H1 (cell line): Measurements from ENCODE around the gene NASP. TPM values are rescaled to one million over a fixed set of nuclear protein-coding genes. Genes with fewer than 3 reads are reported as not detected.

ENCODE experiments used
- BCL11A ChIP-seq, 2 experiments: IDR thresholded peaks; one replicate each; pipeline ENCODE4 v1.6.1; 2011; ENCODE audit warnings: low read depth in 2 of 2, low read length in 2 of 2, mild to moderate bottlenecking in 2 of 2
- EGR1 ChIP-seq: IDR thresholded peaks from 2 replicates; pipeline ENCODE4 v1.6.1; 2011; ENCODE audit warnings: low read depth, low read length, borderline replicate concordance
- POLR2AphosphoS5 ChIP-seq: IDR thresholded peaks from 2 replicates; pipeline ENCODE4 v1.6.1; 2011; ENCODE audit warnings: low read depth, low read length
- RFX5 ChIP-seq: IDR thresholded peaks from 2 replicates; pipeline ENCODE4 v1.6.1; 2011; ENCODE audit warnings: low read depth, low read length, improper control_type of control experiment, borderline replicate concordance
- RXRA ChIP-seq: IDR thresholded peaks from 2 replicates; pipeline ENCODE4 v1.6.1; 2011; ENCODE audit warnings: low read depth, mild to moderate bottlenecking, low read length, moderate library complexity; ENCODE audit not compliant: insufficient read depth
- SIN3A ChIP-seq, 2 experiments: IDR thresholded peaks in 1 of 2; conservative IDR thresholded peaks in 1 of 2; 2 replicates each; pipeline ENCODE4 v1.6.1; 2011 to 2012; ENCODE audit warnings: low read length in 2 of 2, improper control_type of control experiment in 1 of 2, low read depth in 1 of 2, mild to moderate bottlenecking in 1 of 2
- polyA plus RNA-seq, 7 experiments: library from polyadenylated mRNA; depleted of rRNA in 3 of 7; stranded (reverse) in 5 of 7; unstranded in 2 of 7; fragments of >200 nt in 5 of 7; fragments of 200-250 nt in 2 of 7; gene quantifications; 1 replicate in 5 of 7; 2 replicates in 1 of 7; 4 replicates in 1 of 7; pipeline versions ENCODE4 v1.2.1 to v1.2.3, GENCODE V29; 2011 to 2013; ENCODE audit warnings: missing spikeins in 2 of 7, mixed read lengths in 2 of 7
- total RNA-seq: library from RNA; stranded (reverse); fragmentation: NEBNext Ultra II Directional; extraction: Animal tissue kit (Norgen Biotek cat#: 25700); gene quantifications from 2 replicates; pipeline ENCODE4 v1.2.1, GENCODE V29; 2021
- TF ChIP-seq, protein P1 (sequence below): IDR thresholded peaks from 2 replicates; pipeline ENCODE4 v1.6.1; 2012; ENCODE audit warnings: low read length, inconsistent platforms
- TF ChIP-seq, protein P2 (sequence below): IDR thresholded peaks from 2 replicates; pipeline ENCODE4 v1.6.1; 2012; ENCODE audit warnings: inconsistent platforms
- TF ChIP-seq, protein P3 (sequence below): IDR thresholded peaks from 2 replicates; pipeline ENCODE4 v1.6.1; 2011; ENCODE audit warnings: low read length, improper control_type of control experiment

Gene NASP
- total and polyA plus RNA-seq, 2 of the 8 experiments (the other 6 are each of a cell fraction or from before 2014, with no cell fraction given) = 263 to 647 TPM

DNA sequence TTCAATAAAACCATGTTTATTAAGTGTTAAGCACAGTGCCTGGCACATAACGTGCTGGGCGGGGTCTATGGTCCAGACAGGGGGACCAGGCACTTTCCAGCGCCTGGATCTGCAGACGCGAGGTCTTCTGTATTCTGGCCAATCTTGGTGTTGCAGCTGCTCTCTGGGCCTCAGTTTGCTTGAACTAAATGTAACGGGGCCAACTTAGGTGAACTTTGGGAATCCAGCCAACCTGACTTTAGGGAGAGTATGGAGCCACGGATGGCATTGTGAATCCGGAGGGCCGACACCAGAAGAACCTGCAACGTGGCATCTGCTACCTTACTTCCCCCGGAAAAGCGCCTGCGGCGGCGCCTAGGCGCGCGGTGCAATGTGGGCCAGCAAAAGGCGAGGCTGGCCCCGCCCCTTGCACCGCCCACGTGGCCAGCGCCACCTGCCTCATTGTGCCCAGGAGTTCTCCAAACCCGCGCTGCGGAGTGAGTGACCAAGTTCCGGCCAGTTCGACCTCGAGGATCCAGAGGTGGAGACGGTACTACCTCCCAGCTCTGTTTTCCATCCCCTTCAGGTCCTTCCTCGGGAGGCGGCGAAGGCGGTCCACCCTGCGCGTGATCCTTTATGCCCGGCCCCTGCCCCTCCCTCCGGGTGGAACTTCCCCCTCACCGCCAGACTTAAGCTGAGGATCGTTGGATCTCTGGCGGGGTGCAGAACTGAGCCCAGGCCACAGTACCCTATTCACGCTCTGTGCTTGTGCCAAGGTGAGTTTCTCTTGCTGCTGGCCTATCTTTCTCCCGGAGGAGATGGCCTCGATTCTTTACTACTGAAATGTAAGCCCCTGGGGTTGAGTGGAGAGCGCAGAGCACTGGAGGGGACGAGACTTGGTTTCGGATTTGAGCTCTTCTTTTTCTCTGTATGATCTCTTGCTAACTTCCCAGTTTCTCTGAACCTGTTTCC, 33.2 kb upstream of the NASP start, which contains the start of gene AKR1A1 (continued):
- TF ChIP-seq, protein P1, sequence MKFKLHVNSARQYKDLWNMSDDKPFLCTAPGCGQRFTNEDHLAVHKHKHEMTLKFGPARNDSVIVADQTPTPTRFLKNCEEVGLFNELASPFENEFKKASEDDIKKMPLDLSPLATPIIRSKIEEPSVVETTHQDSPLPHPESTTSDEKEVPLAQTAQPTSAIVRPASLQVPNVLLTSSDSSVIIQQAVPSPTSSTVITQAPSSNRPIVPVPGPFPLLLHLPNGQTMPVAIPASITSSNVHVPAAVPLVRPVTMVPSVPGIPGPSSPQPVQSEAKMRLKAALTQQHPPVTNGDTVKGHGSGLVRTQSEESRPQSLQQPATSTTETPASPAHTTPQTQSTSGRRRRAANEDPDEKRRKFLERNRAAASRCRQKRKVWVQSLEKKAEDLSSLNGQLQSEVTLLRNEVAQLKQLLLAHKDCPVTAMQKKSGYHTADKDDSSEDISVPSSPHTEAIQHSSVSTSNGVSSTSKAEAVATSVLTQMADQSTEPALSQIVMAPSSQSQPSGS = peak; percentile 39; the same call in 1 of the 2 replicates
- no peak for TF ChIP-seq EGR1
- TF ChIP-seq RXRA = no peak
- TF ChIP-seq BCL11A (IDR thresholded peaks at IDR 0.05; ENCODE audit: low read depth in 2 of 2, low read length in 2 of 2) = no peak
- TF ChIP-seq, protein P2, sequence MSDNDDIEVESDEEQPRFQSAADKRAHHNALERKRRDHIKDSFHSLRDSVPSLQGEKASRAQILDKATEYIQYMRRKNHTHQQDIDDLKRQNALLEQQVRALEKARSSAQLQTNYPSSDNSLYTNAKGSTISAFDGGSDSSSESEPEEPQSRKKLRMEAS = peak; percentile 99
- TF ChIP-seq POLR2AphosphoS5 = peak; percentile 99
- TF ChIP-seq RFX5 = no peak
- TF ChIP-seq, protein P3, sequence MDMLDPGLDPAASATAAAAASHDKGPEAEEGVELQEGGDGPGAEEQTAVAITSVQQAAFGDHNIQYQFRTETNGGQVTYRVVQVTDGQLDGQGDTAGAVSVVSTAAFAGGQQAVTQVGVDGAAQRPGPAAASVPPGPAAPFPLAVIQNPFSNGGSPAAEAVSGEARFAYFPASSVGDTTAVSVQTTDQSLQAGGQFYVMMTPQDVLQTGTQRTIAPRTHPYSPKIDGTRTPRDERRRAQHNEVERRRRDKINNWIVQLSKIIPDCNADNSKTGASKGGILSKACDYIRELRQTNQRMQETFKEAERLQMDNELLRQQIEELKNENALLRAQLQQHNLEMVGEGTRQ = peak; percentile 91
- TF ChIP-seq SIN3A (conservative IDR thresholded peaks at IDR 0.05 in 1 of 2, IDR thresholded peaks at IDR 0.05 in 1 of 2; ENCODE audit: low read depth in 1 of 2, low read length in 2 of 2) = peak; percentile 20 to 76; a peak in 1 of 4 replicates
